Upper lobe of left lung (tissue), 6 donors: ENCODE measurements around the gene ERP27. TPM values are rescaled to one million over a fixed set of nuclear protein-coding genes. Genes with fewer than 3 reads are reported as not detected.

Experiments used
- ATAC-seq, 2 donors: fragments of 200-7000 bp; cut with Tn5 transposase; one replicate each; pipeline ENCODE4 v1.9.1; 2022; ENCODE audit warnings: mild to moderate bottlenecking in 2 of 2, moderate library complexity in 2 of 2; ENCODE audit not compliant: low FRiP score in 2 of 2
- DNase-seq, 2 donors: peaks; one replicate each; pipeline ENCODE4 v3.0.0-alpha.2; 2019 to 2020
- H3K27ac ChIP-seq, 4 donors: fragments of 200-600 bp; sonication (generic); one replicate each; pipeline ENCODE4 v1.5.1; 2016 to 2019
- H3K27me3 ChIP-seq, 4 donors: fragments of 200-600 bp; sonication (generic); one replicate each; pipeline ENCODE4 v1.5.1; 2017 to 2019
- H3K36me3 ChIP-seq, 4 donors: fragments of 200-600 bp; sonication (generic); one replicate each; pipeline ENCODE4 v1.5.1; 2016 to 2019
- H3K4me1 ChIP-seq, 4 donors: fragments of 200-600 bp; sonication (generic); one replicate each; pipeline ENCODE4 v1.5.1; 2018 to 2019
- H3K4me3 ChIP-seq, 4 donors: fragments of 200-600 bp; sonication (generic); one replicate each; pipeline ENCODE4 v1.5.1; 2017 to 2019; ENCODE audit warnings: mild to moderate bottlenecking in 2 of 4, moderate library complexity in 1 of 4
- H3K9me3 ChIP-seq, 4 donors: fragments of 200-600 bp; sonication (generic); one replicate each; pipeline ENCODE4 v1.5.1; 2018 to 2019
- EP300 ChIP-seq, 4 donors: sonication (generic); formaldehyde crosslinking; IDR thresholded peaks; one replicate each; pipeline ENCODE4 v1.5.1; 2017; ENCODE audit warnings: antibody characterized with exemption in 4 of 4, control low read depth in 2 of 4
- POLR2A ChIP-seq, 4 donors: fragments of 450-650 bp; IDR thresholded peaks; one replicate each; pipeline ENCODE4 v1.5.1; 2016 to 2017; ENCODE audit warnings: antibody characterized with exemption in 4 of 4, mild to moderate bottlenecking in 2 of 4
- POLR2AphosphoS5 ChIP-seq, 2 donors: sonication (generic); formaldehyde crosslinking; IDR thresholded peaks; one replicate each; pipeline ENCODE4 v1.5.1; 2017; ENCODE audit warnings: antibody characterized with exemption in 2 of 2
- WGBS, 2 donors: methylation state at CpG; one replicate each; pipeline ENCODE4 v1.1.5; 2017 to 2018; 5-methylcytosine and 5-hydroxymethylcytosine counted together
- total RNA-seq, 6 donors: library from RNA; depleted of rRNA in 4 of 6; stranded (reverse); fragments of >200 nt in 4 of 6; gene quantifications; one replicate each; pipeline versions ENCODE4 v1.1.0 to v1.2.1, GENCODE V29; 2016 to 2021
- TF ChIP-seq, protein P1 (sequence below), 6 experiments: fragments of 450-650 bp in 4 of 6; fragments of 200-600 bp in 2 of 6; sonication (generic) in 2 of 6; IDR thresholded peaks; one replicate each; pipeline ENCODE4 v1.5.1; 2016 to 2019; ENCODE audit warnings: antibody characterized with exemption in 6 of 6
- donor health status: DM: no; HTN: no; CAD: no; lungs with moderate emphysema.
- donor health status: DM: no; HTN: yes; CAD: no; lungs with severe emphysema.

The ERP27 gene
- total RNA-seq, 6 donors from 2014 or later: 1.2 to 25.0 (median 9.3) TPM; not detected in 1

DNA sequence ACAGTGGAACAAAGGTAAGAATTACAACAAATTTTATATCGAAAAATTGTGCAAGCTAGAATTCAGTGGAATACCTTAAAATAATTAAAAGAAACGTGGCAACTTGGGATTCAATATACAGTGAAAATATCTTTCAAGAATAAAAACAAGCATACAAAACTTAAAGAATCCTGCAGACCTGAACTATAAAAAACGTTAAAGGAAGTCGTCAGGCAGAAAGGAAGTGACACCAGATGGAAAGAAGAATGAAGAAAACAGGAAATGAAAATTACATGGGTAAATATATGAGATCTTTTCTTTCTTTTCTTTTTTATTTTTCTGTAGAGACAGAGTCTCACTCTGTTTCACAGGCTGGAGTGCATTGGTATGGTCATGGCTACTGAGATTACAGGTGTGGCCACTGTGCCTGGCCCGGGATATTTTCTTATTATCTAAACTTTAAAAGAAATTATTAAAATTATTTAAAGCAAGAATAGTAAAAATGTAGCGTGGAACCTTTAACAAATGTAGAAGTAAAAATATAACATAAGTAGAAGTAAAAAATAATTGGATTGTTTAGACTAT lies 57.4 kb downstream of the ERP27 start:
- DNase-seq: no peak
- TF ChIP-seq POLR2A (IDR thresholded peaks at IDR 0.05): no peak
- TF ChIP-seq, protein P1, sequence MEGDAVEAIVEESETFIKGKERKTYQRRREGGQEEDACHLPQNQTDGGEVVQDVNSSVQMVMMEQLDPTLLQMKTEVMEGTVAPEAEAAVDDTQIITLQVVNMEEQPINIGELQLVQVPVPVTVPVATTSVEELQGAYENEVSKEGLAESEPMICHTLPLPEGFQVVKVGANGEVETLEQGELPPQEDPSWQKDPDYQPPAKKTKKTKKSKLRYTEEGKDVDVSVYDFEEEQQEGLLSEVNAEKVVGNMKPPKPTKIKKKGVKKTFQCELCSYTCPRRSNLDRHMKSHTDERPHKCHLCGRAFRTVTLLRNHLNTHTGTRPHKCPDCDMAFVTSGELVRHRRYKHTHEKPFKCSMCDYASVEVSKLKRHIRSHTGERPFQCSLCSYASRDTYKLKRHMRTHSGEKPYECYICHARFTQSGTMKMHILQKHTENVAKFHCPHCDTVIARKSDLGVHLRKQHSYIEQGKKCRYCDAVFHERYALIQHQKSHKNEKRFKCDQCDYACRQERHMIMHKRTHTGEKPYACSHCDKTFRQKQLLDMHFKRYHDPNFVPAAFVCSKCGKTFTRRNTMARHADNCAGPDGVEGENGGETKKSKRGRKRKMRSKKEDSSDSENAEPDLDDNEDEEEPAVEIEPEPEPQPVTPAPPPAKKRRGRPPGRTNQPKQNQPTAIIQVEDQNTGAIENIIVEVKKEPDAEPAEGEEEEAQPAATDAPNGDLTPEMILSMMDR (IDR thresholded peaks at IDR 0.05): no peak
- WGBS, 2 donors: 74 to 77% methylated on average over 6 of the region's 6 CpGs
- Histone ChIP-seq H3K4me1 (peaks cover 7 to 12% (median 10%) of the 10 kb centered on the region in 4 donors), H3K4me3 (no peak overlapping the region), H3K27ac (no peak overlapping the region), H3K9me3 (no peaks in the 10 kb centered on the region), H3K27me3 (no peaks in the 10 kb centered on the region), H3K36me3 (no peaks in the 10 kb centered on the region)
- no peak for ATAC-seq

DNA sequence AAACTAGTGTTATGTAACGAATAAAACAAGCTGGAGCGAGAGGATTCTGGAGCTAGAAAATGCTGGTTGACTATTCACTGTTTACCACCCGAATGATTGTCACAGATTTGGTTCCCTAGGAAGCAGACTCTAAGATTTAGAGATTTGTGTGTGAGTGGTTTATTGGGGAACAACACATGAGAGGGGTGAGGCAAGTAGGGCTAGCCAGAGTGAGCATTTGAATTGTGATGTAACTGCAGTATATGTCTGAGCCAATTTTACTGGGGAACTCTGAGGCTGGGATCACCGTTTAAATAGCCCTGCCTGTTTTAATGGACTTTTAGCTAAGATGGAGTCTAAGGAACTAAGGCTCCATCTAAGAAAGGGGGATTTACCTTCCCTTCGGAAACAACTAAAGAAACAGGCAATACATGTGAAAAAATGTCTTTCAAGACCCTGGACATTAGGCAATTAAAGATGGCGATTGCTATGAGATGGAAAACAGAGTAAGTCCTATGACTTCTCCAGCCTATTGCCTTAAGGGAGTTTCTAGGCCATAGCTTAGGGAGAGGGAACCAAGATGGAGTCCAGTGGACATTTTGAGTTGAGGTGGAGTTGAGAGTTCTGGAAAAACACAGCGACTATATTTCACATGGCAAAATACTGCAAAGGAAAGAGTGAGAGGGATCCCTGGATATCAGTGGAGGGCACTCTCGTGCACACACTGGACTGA lies 59.0 kb downstream of the ERP27 start:
- DNase-seq: no peak
- no peaks in the 10 kb centered on the region for H3K27me3 ChIP-seq
- H3K4me3 ChIP-seq: no peak overlapping the region
- peak in 1 of 2 donors; percentile 44 for ATAC-seq
- H3K4me1 ChIP-seq: peaks cover 0 to 4% (median 1%) of the 10 kb centered on the region in 4 donors
- no peaks in the 10 kb centered on the region for H3K36me3 ChIP-seq
- no peak overlapping the region for H3K27ac ChIP-seq
- H3K9me3 ChIP-seq: no peaks in the 10 kb centered on the region
- no peak for TF ChIP-seq POLR2A (IDR thresholded peaks at IDR 0.05)
- TF ChIP-seq EP300 (IDR thresholded peaks at IDR 0.05): no peak
- no peak for TF ChIP-seq POLR2AphosphoS5 (IDR thresholded peaks at IDR 0.05)
- TF ChIP-seq, protein P1 (IDR thresholded peaks at IDR 0.05): no peak
- WGBS, 2 donors: 90 to 92% methylated on average over 8 of the region's 8 CpGs

DNA sequence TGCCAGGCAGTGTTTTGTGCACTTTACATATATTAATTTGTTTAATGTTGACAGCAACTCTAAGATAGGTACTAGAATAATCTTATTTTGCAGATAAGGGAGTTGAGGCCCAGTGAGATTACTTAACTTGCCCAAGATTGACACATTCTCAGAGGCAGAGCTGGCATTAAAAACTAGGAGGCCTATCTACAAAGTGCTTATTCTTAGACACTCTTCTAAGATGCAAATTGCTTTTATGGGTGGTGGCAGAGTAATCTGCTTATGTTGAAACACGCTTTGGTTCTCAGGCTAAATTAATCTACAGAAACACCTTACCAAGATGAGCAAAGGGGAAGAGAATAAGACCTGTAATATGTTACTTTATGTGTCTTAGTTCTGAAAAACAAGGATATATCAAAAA lies 59.8 kb downstream of the ERP27 start:
- no peaks in the 10 kb centered on the region for H3K4me1 ChIP-seq
- DNase-seq: no peak
- 89 to 92% methylated on average over 1 of the region's 1 CpG for WGBS, 2 donors
- H3K27me3 ChIP-seq: no peaks in the 10 kb centered on the region
- H3K36me3 ChIP-seq: no peaks in the 10 kb centered on the region
- ATAC-seq: no peak
- TF ChIP-seq EP300 (IDR thresholded peaks at IDR 0.05) (no peak), POLR2A (IDR thresholded peaks at IDR 0.05) (no peak), POLR2AphosphoS5 (IDR thresholded peaks at IDR 0.05) (no peak)
- TF ChIP-seq, protein P1 (IDR thresholded peaks at IDR 0.05): no peak
- no peak overlapping the region for H3K4me3 ChIP-seq
- H3K9me3 ChIP-seq: no peaks in the 10 kb centered on the region
- H3K27ac ChIP-seq: no peak overlapping the region

DNA sequence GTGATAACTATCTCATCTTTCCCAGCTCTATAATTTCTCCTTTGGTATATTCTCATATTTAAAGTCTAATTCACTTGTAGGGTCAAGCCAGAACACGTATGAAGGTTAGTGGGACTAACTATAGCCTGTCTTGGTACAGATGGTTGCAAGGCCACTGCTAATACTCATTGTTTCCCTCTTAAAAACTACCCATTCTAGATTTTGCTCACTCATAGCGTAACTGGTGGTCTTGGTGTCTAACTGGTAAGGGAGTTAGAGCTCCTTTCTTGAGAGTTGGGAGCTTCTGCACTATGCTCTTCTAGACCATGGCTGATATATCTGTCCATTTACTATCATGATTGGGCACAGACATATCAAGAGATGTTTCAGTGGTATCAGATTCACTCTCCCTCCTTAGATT lies 61.5 kb downstream of the ERP27 start:
- DNase-seq (no peak), ATAC-seq (no peak)
- Histone ChIP-seq H3K36me3 (no peaks in the 10 kb centered on the region), H3K27me3 (no peaks in the 10 kb centered on the region), H3K4me3 (no peak overlapping the region), H3K27ac (no peak overlapping the region), H3K4me1 (no peaks in the 10 kb centered on the region), H3K9me3 (no peaks in the 10 kb centered on the region)
- TF ChIP-seq POLR2AphosphoS5 (IDR thresholded peaks at IDR 0.05) (no peak), EP300 (IDR thresholded peaks at IDR 0.05) (no peak), POLR2A (IDR thresholded peaks at IDR 0.05) (no peak)
- TF ChIP-seq, protein P1 (IDR thresholded peaks at IDR 0.05): no peak
- 47 to 70% methylated on average over 2 of the region's 2 CpGs for WGBS, 2 donors

DNA sequence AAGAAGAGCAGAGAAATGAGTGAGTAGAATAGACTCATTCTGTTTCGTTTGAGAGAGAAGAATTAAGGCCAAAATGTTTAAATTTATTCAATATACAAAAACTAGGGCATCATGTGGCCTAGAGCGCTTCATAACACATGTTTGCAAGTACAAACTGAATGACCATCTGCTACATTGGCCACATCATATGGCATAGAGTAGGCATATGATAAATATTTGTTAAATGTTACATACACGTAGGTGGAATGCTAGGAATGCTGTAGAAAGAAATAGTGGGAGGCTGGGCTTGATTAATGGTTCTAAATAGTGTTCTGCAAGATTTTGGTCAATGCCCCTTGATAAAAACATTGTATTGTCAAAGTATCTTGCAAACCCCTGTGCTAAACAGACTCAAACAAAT lies 63.5 kb downstream of the ERP27 start:
- Histone ChIP-seq H3K9me3 (no peaks in the 10 kb centered on the region), H3K4me1 (no peaks in the 10 kb centered on the region), H3K27me3 (no peaks in the 10 kb centered on the region), H3K36me3 (no peaks in the 10 kb centered on the region), H3K27ac (no peak overlapping the region), H3K4me3 (no peak overlapping the region)
- ATAC-seq (no peak), DNase-seq (no peak)
- TF ChIP-seq POLR2AphosphoS5 (IDR thresholded peaks at IDR 0.05) (no peak), POLR2A (IDR thresholded peaks at IDR 0.05) (no peak), EP300 (IDR thresholded peaks at IDR 0.05) (no peak)
- TF ChIP-seq, protein P1 (IDR thresholded peaks at IDR 0.05): no peak
- WGBS, 2 donors: 69 to 71% methylated on average over 3 of the region's 3 CpGs
